ENCODE results near the gene XPO6.

- no peak for TF ChIP-seq EGR1 (IDR thresholded peaks at IDR 0.05; ENCODE audit: low read depth in 2 of 2)
- TF ChIP-seq, protein P1, sequence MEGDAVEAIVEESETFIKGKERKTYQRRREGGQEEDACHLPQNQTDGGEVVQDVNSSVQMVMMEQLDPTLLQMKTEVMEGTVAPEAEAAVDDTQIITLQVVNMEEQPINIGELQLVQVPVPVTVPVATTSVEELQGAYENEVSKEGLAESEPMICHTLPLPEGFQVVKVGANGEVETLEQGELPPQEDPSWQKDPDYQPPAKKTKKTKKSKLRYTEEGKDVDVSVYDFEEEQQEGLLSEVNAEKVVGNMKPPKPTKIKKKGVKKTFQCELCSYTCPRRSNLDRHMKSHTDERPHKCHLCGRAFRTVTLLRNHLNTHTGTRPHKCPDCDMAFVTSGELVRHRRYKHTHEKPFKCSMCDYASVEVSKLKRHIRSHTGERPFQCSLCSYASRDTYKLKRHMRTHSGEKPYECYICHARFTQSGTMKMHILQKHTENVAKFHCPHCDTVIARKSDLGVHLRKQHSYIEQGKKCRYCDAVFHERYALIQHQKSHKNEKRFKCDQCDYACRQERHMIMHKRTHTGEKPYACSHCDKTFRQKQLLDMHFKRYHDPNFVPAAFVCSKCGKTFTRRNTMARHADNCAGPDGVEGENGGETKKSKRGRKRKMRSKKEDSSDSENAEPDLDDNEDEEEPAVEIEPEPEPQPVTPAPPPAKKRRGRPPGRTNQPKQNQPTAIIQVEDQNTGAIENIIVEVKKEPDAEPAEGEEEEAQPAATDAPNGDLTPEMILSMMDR (IDR thresholded peaks at IDR 0.05; ENCODE audit: low read depth, low read length, missing input control): no peak
- TF ChIP-seq HNF4A (conservative IDR thresholded peaks at IDR 0.05): no peak
- TF ChIP-seq, protein P2, sequence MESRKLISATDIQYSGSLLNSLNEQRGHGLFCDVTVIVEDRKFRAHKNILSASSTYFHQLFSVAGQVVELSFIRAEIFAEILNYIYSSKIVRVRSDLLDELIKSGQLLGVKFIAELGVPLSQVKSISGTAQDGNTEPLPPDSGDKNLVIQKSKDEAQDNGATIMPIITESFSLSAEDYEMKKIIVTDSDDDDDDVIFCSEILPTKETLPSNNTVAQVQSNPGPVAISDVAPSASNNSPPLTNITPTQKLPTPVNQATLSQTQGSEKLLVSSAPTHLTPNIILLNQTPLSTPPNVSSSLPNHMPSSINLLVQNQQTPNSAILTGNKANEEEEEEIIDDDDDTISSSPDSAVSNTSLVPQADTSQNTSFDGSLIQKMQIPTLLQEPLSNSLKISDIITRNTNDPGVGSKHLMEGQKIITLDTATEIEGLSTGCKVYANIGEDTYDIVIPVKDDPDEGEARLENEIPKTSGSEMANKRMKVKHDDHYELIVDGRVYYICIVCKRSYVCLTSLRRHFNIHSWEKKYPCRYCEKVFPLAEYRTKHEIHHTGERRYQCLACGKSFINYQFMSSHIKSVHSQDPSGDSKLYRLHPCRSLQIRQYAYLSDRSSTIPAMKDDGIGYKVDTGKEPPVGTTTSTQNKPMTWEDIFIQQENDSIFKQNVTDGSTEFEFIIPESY (IDR thresholded peaks at IDR 0.05): no peak
- TF ChIP-seq SP1 (IDR thresholded peaks at IDR 0.05): no peak
- no peak for TF ChIP-seq YY1 (IDR thresholded peaks at IDR 0.05)
- TF ChIP-seq JUND (IDR thresholded peaks at IDR 0.05): no peak
- no peak for TF ChIP-seq NR2F2 (IDR thresholded peaks at IDR 0.05)
- TF ChIP-seq REST (IDR thresholded peaks at IDR 0.05): no peak
- TF ChIP-seq, protein P3, sequence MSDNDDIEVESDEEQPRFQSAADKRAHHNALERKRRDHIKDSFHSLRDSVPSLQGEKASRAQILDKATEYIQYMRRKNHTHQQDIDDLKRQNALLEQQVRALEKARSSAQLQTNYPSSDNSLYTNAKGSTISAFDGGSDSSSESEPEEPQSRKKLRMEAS (IDR thresholded peaks at IDR 0.05): no peak
- no peak for TF ChIP-seq FOXA1 (IDR thresholded peaks at IDR 0.05)
- TF ChIP-seq TAF1 (conservative IDR thresholded peaks at IDR 0.05): no peak
- TF ChIP-seq GABPA (IDR thresholded peaks at IDR 0.05 in 1 of 2, conservative IDR thresholded peaks at IDR 0.05 in 1 of 2): no peak
- no peak for TF ChIP-seq RAD21 (IDR thresholded peaks at IDR 0.05)
These were observed 39.9 kb downstream of the XPO6 start for GRCh38 chr16:28171816-28172215.
